Spinal cord (tissue), 10 donors: Measurements from ENCODE around the gene SEPTIN2. TPM values are rescaled to one million over a fixed set of nuclear protein-coding genes. Genes with fewer than 3 reads are reported as not detected.
"Not testable (repeated sequence)": the region's sequence is repeated elsewhere in the genome, so short reads cannot be mapped to it uniquely, and the experiment has no call there.

ENCODE experiments used
- DNase-seq, 6 donors: peaks; one replicate each; pipeline versions ENCODE4 v3.0.0 to v3.0.0-alpha.2; 2013 to 2015; ENCODE audit warnings: low spot score in 6 of 6, low read depth in 4 of 6
- H3K27ac ChIP-seq: one replicate; pipeline ENCODE4 v1.5.1; 2013; ENCODE audit warnings: low read depth, low read length, control low read depth
- H3K27me3 ChIP-seq: one replicate; pipeline ENCODE4 v1.6.1; 2013; ENCODE audit warnings: low read length; ENCODE audit not compliant: control insufficient read depth, insufficient read depth
- H3K36me3 ChIP-seq: one replicate; pipeline ENCODE4 v1.6.1; 2013; ENCODE audit warnings: low read length; ENCODE audit not compliant: control insufficient read depth, insufficient read depth
- H3K4me1 ChIP-seq: one replicate; pipeline ENCODE4 v1.6.1; 2013; ENCODE audit warnings: low read length; ENCODE audit not compliant: control insufficient read depth, insufficient read depth
- H3K4me3 ChIP-seq: one replicate; pipeline ENCODE4 v1.5.1; 2013; ENCODE audit warnings: low read depth, low read length, control low read depth
- H3K9me3 ChIP-seq: one replicate; pipeline ENCODE4 v1.6.1; 2013; ENCODE audit warnings: low read length; ENCODE audit not compliant: control insufficient read depth, insufficient read depth
- WGBS: methylation state at CpG from one replicate; pipeline ENCODE4 v1.1.5; 2013; ENCODE audit warnings: missing lambda C conversion rate; ENCODE audit not compliant: insufficient coverage; 5-methylcytosine and 5-hydroxymethylcytosine counted together
- polyA plus RNA-seq, 2 donors: library from polyadenylated mRNA; unstranded; fragments of 120-200 nt; gene quantifications; one replicate each; pipeline ENCODE4 v1.2.1, GENCODE V29; 2013; ENCODE audit not compliant: insufficient read length in 2 of 2
- total RNA-seq, 2 donors: library from RNA; depleted of rRNA in 1 of 2; stranded (reverse); fragments of 120-200 nt in 1 of 2; fragments of >200 nt in 1 of 2; gene quantifications; one replicate each; pipeline versions ENCODE4 v1.2.3 to v1.2.4, GENCODE V29; 2013 to 2014
- donor health status: healthy.

SEPTIN2 gene
- total and polyA plus RNA-seq, 4 donors, result 460 to 582 (median 507) TPM

DNA sequence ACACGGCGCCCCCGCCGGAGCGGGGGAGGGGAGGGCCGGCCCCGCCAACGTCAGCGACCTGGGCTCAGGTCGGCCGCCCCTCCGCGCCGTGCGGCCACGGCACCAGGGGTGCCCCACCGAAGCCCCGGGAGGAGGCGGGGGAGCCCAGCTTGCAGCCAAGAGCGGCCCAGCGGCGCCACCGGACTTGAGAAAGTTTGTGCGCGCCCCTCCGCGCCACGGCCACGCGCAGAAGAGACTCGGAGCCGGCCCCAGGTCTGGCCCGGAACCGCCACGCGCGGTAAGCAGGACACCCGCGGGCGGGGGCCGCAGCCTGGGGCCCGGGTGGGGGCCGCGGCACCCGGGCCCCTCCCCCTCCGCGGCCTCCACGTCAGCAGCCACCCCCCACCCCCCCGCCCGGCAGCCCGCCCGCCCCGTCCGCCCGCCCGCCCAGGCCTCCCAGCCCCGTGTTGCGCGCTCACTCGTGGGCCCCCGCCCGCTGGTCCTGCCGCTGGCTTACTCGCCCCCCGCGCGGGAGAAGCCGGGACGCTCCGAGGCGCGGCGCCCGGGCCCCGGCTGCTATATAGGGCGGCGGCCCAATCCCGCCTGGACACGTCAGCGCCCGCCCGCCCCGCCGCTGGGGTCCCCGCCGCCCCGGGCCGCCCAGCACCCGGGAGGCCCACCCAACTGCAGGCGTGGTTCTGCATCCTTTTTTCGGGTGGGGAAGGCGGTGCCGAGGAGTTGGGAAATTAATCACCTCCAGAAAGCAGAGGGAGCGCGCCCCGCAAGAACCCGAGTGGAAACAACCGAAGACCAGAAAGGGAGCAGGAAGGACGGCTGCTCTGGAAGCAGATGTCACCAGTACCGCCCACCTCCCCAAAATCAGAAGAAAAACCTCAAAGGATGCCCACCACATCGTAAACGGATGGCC, 43.2 kb upstream of the SEPTIN2 start:
- no peaks in the 10 kb centered on the region for H3K9me3 ChIP-seq
- under 1% methylated on average over 77 of the region's 102 CpGs for WGBS
- peak overlapping the region; percentile 36 for H3K27ac ChIP-seq
- no peaks in the 10 kb centered on the region for H3K27me3 ChIP-seq
- H3K4me3 ChIP-seq, result peak overlapping the region; percentile 63
- H3K36me3 ChIP-seq, result peaks cover 3% of the 10 kb centered on the region
- DNase-seq, result peak in 4 of 6 donors; percentile 21 to 79 (median 51)
- H3K4me1 ChIP-seq, result peaks cover 21% of the 10 kb centered on the region

DNA sequence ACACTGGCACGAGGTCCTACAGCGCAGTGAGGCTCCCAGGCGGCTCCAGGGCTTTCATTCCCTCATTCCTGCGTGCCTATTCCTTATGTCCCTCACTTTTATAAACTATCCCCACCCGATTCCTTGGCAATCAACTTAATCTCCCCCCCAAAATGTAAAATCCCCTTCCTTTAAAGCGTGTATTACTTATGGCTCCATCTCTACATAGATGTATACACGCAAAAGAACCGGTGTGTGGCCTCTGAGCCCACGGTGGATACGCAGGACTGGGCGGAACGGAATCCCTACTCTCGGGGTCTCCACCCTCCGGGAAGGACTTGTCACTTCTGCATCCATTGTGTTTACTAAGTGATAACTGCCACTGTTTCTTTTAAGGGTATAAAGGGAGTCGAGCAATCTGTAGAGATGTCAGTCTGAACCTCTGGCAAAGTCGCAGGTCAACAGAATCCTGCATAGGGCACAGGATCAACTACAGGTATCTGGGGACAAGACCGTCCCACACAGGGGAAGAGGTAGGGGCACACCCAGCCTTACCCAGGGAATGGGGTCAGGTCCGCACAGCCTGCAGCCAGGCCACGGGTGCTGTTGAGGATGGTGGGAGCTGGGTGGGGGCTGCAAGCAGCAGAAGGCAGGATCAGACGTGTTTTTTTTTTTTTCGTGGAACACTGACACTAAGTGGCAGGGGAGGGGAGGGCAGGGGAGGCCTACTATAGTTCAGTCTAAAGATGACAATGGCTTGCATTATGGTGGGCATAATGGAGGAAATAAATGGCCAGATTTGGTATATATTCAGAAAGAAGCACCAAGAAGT, 42.3 kb upstream of the SEPTIN2 start:
- Histone ChIP-seq H3K4me1 (peaks cover 21% of the 10 kb centered on the region), H3K27ac (peak overlapping the region; percentile 36), H3K9me3 (no peaks in the 10 kb centered on the region), H3K36me3 (no peaks in the 10 kb centered on the region), H3K27me3 (no peaks in the 10 kb centered on the region), H3K4me3 (peak overlapping the region; percentile 39)
- WGBS, result 39% methylated on average over 12 of the region's 21 CpGs
- DNase-seq, result no peak

DNA sequence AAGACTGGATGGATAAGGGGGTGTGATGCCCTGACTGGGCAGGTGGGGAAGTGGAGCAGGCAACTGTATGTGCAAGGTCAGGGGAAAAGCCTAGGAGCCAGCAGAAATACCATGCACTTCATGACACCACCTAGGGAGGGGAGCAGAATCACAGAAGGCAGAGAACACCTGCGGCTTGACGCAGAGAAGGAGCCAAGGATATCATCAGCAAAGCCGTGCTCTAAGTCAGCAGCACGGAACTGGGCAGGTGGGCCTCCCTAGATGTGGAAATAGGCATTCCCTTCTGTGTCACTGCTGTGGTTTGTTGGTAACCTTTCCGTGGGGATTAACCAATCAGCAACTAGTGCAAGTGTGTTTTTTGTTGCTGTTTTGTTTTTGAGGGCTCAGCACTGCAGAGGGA, 41.6 kb upstream of the SEPTIN2 start:
- no peaks in the 10 kb centered on the region for H3K9me3 ChIP-seq
- H3K27me3 ChIP-seq, result no peaks in the 10 kb centered on the region
- H3K36me3 ChIP-seq, result no peaks in the 10 kb centered on the region
- H3K4me3 ChIP-seq, result no peak overlapping the region
- 82% methylated on average over 5 of the region's 5 CpGs for WGBS
- no peak overlapping the region for H3K27ac ChIP-seq
- peaks cover 21% of the 10 kb centered on the region for H3K4me1 ChIP-seq
- no peak for DNase-seq

DNA sequence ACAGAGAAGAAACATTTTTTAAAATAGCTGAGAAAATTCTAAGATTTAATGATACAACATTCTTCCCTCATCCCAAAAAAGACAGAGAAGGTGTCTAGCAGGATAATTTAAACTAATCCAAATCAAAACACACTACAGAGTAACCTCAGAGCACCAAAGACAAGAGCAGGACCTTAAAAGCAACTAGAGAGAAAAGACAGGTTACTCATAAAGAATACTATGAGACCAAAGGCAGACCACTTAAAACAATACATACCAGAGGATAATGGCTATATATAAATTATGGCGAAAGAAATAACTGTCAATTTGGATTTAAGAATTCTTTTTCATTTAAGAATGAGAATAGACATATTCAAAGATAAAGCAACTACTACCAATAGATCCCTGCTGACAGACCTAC, 40.2 kb upstream of the SEPTIN2 start:
- Histone ChIP-seq H3K36me3 (no peaks in the 10 kb centered on the region), H3K27ac (no peak overlapping the region), H3K4me1 (peaks cover 19% of the 10 kb centered on the region), H3K27me3 (no peaks in the 10 kb centered on the region), H3K4me3 (no peak overlapping the region), H3K9me3 (no peaks in the 10 kb centered on the region)
- WGBS, result no CpG with 5 or more reads among the region's 1 CpG
- DNase-seq, result no peak

DNA sequence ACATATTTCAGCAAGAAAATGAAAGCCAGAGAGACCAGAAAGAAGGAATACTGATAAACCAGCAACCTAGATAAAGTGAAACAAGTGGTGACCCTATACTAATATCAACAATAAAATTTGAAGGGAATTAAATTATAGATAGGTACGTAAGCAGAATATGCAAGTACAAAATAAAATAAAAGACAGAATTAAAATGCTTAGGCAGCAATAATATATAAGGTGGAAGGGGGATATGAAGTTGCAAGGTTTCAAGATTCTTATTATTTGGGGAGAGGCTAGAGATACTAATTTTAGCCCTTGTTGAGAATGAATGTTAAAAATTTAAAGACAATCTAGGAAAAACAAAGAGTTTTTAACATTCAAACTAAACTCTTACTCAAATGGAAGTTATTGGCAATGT, 39.8 kb upstream of the SEPTIN2 start:
- Histone ChIP-seq H3K27me3 (no peaks in the 10 kb centered on the region), H3K4me3 (no peak overlapping the region), H3K9me3 (no peaks in the 10 kb centered on the region), H3K36me3 (no peaks in the 10 kb centered on the region), H3K27ac (no peak overlapping the region), H3K4me1 (peaks cover 15% of the 10 kb centered on the region)
- no CpG with 5 or more reads among the region's 1 CpG for WGBS
- DNase-seq, result no peak

DNA sequence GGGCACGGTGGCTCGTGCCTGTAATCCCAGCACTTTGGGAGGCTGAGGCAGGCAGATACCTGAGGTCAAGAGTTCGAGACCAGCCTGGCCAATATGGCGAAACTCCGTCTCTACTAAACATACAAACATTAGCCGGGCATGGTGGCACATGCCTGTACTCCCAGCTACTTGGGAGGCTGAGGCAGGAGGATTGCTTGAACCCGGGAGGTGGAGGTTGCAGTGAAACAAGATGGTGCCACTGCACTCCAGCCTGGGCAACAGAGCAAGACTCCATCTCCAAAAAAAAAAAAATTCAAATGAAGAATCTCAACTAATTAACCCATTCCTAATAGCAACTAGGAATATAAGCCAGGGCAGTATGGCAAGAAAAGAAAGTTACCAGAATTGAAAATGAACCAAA, 37.4 kb upstream of the SEPTIN2 start:
- not testable (repeated sequence) for H3K36me3 ChIP-seq, DNase-seq, H3K27ac ChIP-seq, H3K9me3 ChIP-seq, H3K27me3 ChIP-seq, H3K4me3 ChIP-seq, H3K4me1 ChIP-seq
- 100% methylated on average over 2 of the region's 7 CpGs for WGBS

DNA sequence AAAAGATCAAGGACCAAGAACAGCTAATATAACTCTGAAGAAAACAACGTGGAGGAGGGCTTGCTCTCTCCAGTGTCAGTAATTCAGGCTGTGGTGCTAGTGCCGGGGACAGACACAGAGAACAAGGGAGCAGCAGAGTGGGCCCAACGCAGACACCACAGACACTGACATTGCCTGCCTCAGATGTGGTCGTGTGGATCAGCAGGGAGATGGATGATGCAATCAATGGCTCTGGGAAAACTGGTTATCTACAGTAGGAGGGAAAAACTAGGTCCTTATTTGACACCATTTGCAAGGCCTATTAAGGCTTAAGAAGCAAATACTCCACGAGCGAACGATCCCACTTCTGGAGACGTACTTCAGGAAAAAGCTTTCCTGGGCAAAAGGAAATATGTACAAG, 36.3 kb upstream of the SEPTIN2 start:
- Histone ChIP-seq H3K36me3 (no peaks in the 10 kb centered on the region), H3K27me3 (no peaks in the 10 kb centered on the region), H3K27ac (no peak overlapping the region), H3K9me3 (no peaks in the 10 kb centered on the region), H3K4me3 (no peak overlapping the region), H3K4me1 (no peaks in the 10 kb centered on the region)
- 44% methylated on average over 4 of the region's 8 CpGs for WGBS
- no peak for DNase-seq

DNA sequence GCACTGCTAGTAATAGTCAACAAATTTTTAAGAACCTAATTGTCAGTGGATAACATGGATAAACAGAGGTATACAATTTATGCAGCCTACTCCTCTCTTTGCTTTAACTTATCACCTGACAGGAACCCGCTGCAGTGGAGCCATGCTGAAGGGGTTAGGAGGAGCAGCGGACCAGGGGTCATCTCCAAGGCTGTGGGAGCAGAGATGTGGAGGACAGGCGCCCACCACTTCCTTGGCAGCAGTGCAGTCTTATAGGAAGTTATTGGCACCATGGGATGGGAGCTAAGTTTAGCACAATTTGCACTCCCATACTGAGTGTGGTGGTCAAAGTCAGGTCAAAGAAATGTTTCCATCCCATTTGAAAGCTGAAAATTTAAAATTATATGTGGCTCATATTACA, 35.9 kb upstream of the SEPTIN2 start:
- Histone ChIP-seq H3K27ac (no peak overlapping the region), H3K4me1 (no peaks in the 10 kb centered on the region), H3K27me3 (no peaks in the 10 kb centered on the region), H3K36me3 (no peaks in the 10 kb centered on the region), H3K4me3 (no peak overlapping the region), H3K9me3 (no peaks in the 10 kb centered on the region)
- 86% methylated on average over 2 of the region's 3 CpGs for WGBS
- DNase-seq, result no peak

DNA sequence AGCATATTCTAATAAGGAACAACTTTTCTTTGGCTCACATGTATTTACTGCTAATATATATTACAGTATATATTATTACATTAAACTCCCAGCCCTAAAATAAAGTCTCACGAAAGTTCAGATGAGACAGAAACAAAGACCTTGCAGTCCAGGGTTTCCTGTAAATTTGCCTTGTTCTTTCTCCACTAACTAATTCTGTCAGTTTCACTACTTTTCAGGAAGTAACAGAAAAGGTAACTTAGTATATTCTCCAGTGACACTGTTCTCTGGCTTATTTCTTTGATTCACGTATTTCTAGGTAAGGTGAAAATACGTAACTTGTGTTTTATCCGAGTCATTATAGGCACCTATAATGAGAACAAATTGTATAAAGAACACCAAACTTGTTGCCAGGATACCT, 35.4 kb upstream of the SEPTIN2 start:
- H3K9me3 ChIP-seq, result no peaks in the 10 kb centered on the region
- H3K4me1 ChIP-seq, result no peaks in the 10 kb centered on the region
- WGBS, result 100% methylated on average over 2 of the region's 4 CpGs
- DNase-seq, result no peak
- H3K4me3 ChIP-seq, result no peak overlapping the region
- H3K27ac ChIP-seq, result no peak overlapping the region
- H3K27me3 ChIP-seq, result no peaks in the 10 kb centered on the region
- H3K36me3 ChIP-seq, result no peaks in the 10 kb centered on the region
